Neural cell (in vitro differentiated cells): Measurements from ENCODE around the gene TRAF2.

Experiments used
- CTCF ChIP-seq: fragments of 450-650 bp; IDR thresholded peaks from 2 replicates; pipeline ENCODE4 v1.5.1; 2014; ENCODE audit warnings: antibody characterized with exemption, mild to moderate bottlenecking, moderate library complexity; ENCODE audit not compliant: poor library complexity, severe bottlenecking
- SMC3 ChIP-seq: fragments of 450-650 bp; conservative IDR thresholded peaks from 2 replicates; pipeline ENCODE4 v1.6.1; 2014; ENCODE audit warnings: antibody characterized with exemption, mild to moderate bottlenecking, moderate library complexity; ENCODE audit not compliant: poor library complexity
- TAF1 ChIP-seq: IDR thresholded peaks from 2 replicates; pipeline ENCODE4 v1.6.1; 2012; ENCODE audit warnings: low read depth

GRCh38 chr9:136945333-136946227 lies 59.3 kb downstream of the TRAF2 start:
- TF ChIP-seq SMC3 (no peak), CTCF (no peak), TAF1 (no peak)
